SK-N-SH treated with all-trans-retinoic acid at 6 μM for 48 hours (cell line): ENCODE results near the gene HPGD.

Experiments used
- ATAC-seq: fragments of 200-7000 bp; cut with Tn5 transposase; 3 replicates; pipeline ENCODE4 v1.9.1; 2020; ENCODE audit warnings: mild to moderate bottlenecking, moderate library complexity
- ARNTL ChIP-seq: fragments of 450-650 bp; formaldehyde crosslinking; IDR thresholded peaks from 2 replicates; pipeline ENCODE4 v1.5.0; 2020; ENCODE audit warnings: low read depth, mild to moderate bottlenecking, moderate library complexity, borderline replicate concordance
- BACH2 ChIP-seq: fragments of 250-450 bp; sonication (Bioruptor Pico); IDR thresholded peaks from 2 replicates; pipeline ENCODE4 v1.9.0; 2021; ENCODE audit warnings: mild to moderate bottlenecking, borderline replicate concordance
- CSDC2 ChIP-seq: fragments of 250-450 bp; sonication (Bioruptor Pico); IDR thresholded peaks from 2 replicates; pipeline ENCODE4 v1.5.0; 2020; ENCODE audit warnings: mild to moderate bottlenecking, moderate library complexity
- GLIS3 ChIP-seq: fragments of 250-450 bp; sonication (Bioruptor Pico); IDR thresholded peaks from 2 replicates; pipeline ENCODE4 v1.5.0; 2020; ENCODE audit warnings: mild to moderate bottlenecking, moderate library complexity
- OSR1 ChIP-seq: fragments of 250-450 bp; sonication (Bioruptor Pico); IDR thresholded peaks from 2 replicates; pipeline ENCODE4 v1.8.0; 2022; ENCODE audit warnings: moderate library complexity, mild to moderate bottlenecking, inconsistent platforms
- PPARA ChIP-seq: fragments of 250-450 bp; sonication (Bioruptor Pico); IDR thresholded peaks from 2 replicates; pipeline ENCODE4 v1.5.0; 2020; ENCODE audit warnings: mild to moderate bottlenecking, borderline replicate concordance
- RARB ChIP-seq: fragments of 250-450 bp; sonication (Bioruptor Pico); IDR thresholded peaks from 2 replicates; pipeline ENCODE4 v1.8.0; 2021; ENCODE audit warnings: mild to moderate bottlenecking, moderate library complexity
- SNAI2 ChIP-seq: fragments of 250-450 bp; sonication (Bioruptor Pico); IDR thresholded peaks from 2 replicates; pipeline ENCODE4 v1.5.0; 2020; ENCODE audit warnings: mild to moderate bottlenecking, moderate library complexity
- TCF4 ChIP-seq: fragments of 250-450 bp; sonication (Bioruptor Pico); IDR thresholded peaks from 2 replicates; pipeline ENCODE4 v1.8.0; 2021; ENCODE audit warnings: mild to moderate bottlenecking, moderate library complexity, borderline replicate concordance
- TOX ChIP-seq: fragments of 250-450 bp; sonication (Bioruptor Pico); IDR thresholded peaks from 2 replicates; pipeline ENCODE4 v1.8.0; 2021; ENCODE audit warnings: mild to moderate bottlenecking, moderate library complexity, borderline replicate concordance
- ZC3H10 ChIP-seq: fragments of 250-450 bp; sonication (Bioruptor Pico); IDR thresholded peaks from 2 replicates; pipeline ENCODE4 v1.5.1; 2021; ENCODE audit warnings: mild to moderate bottlenecking, moderate library complexity
- ZFP3 ChIP-seq: fragments of 250-450 bp; sonication (Bioruptor Pico); IDR thresholded peaks from 2 replicates; pipeline ENCODE4 v1.5.0; 2020; ENCODE audit warnings: mild to moderate bottlenecking, moderate library complexity
- ZFP30 ChIP-seq: fragments of 450-650 bp; formaldehyde crosslinking; IDR thresholded peaks from 2 replicates; pipeline ENCODE4 v1.5.0; 2022; ENCODE audit warnings: mild to moderate bottlenecking, moderate library complexity
- ZNF565 ChIP-seq: fragments of 450-650 bp; formaldehyde crosslinking; conservative IDR thresholded peaks from 2 replicates; pipeline ENCODE4 v1.5.0; 2020; ENCODE audit warnings: low read depth, mild to moderate bottlenecking, moderate library complexity
- ZNF70 ChIP-seq: fragments of 450-650 bp; formaldehyde crosslinking; IDR thresholded peaks from 2 replicates; pipeline ENCODE4 v1.5.0; 2020; ENCODE audit warnings: mild to moderate bottlenecking, moderate library complexity
- ZNF8 ChIP-seq: fragments of 450-650 bp; formaldehyde crosslinking; IDR thresholded peaks from 2 replicates; pipeline ENCODE4 v1.5.0; 2020; ENCODE audit warnings: mild to moderate bottlenecking, moderate library complexity
- TF ChIP-seq, protein P1 (sequence below): fragments of 250-450 bp; sonication (Bioruptor Pico); IDR thresholded peaks from 2 replicates; pipeline ENCODE4 v1.5.0; 2020; ENCODE audit warnings: mild to moderate bottlenecking, moderate library complexity
- TF ChIP-seq, protein P2 (sequence below): fragments of 250-450 bp; sonication (Bioruptor Pico); IDR thresholded peaks from 2 replicates; pipeline ENCODE4 v1.8.0; 2021; ENCODE audit warnings: low read depth, mild to moderate bottlenecking, moderate library complexity, borderline replicate concordance
- TF ChIP-seq, protein P3 (sequence below): fragments of 250-450 bp; sonication (Bioruptor Pico); IDR thresholded peaks from 2 replicates; pipeline ENCODE4 v1.5.1; 2020; ENCODE audit warnings: low read depth, mild to moderate bottlenecking, moderate library complexity
- TF ChIP-seq, protein P4 (sequence below): fragments of 250-450 bp; sonication (Bioruptor Pico); IDR thresholded peaks from 2 replicates; pipeline ENCODE4 v1.8.0; 2020; ENCODE audit warnings: mild to moderate bottlenecking, moderate library complexity, borderline replicate concordance
- TF ChIP-seq, protein P5 (sequence below): fragments of 250-450 bp; sonication (Bioruptor Pico); IDR thresholded peaks from 2 replicates; pipeline ENCODE4 v1.5.1; 2021; ENCODE audit warnings: mild to moderate bottlenecking, moderate library complexity

HPGD gene

DNA sequence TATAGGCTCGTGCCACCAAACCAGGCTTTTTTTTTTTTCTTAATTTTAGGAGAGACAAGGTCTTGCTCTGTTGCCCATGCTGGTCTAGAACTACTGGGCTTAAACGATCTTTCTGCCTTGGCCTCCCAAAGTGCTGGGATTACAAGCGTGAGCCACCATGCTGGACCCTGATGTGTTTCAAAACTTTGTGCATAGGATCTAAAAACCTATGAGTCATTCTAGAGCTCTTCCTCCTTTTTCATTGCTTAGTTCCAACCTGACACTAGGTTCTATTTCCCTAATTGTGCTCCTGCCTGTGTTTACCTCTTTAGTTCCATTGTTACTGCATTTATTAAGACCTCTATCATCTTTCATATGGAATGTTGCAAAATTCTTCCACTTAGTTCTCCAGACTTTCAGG lies 57.3 kb downstream of the HPGD start:
- ATAC-seq: no peak
- TF ChIP-seq, protein P1, sequence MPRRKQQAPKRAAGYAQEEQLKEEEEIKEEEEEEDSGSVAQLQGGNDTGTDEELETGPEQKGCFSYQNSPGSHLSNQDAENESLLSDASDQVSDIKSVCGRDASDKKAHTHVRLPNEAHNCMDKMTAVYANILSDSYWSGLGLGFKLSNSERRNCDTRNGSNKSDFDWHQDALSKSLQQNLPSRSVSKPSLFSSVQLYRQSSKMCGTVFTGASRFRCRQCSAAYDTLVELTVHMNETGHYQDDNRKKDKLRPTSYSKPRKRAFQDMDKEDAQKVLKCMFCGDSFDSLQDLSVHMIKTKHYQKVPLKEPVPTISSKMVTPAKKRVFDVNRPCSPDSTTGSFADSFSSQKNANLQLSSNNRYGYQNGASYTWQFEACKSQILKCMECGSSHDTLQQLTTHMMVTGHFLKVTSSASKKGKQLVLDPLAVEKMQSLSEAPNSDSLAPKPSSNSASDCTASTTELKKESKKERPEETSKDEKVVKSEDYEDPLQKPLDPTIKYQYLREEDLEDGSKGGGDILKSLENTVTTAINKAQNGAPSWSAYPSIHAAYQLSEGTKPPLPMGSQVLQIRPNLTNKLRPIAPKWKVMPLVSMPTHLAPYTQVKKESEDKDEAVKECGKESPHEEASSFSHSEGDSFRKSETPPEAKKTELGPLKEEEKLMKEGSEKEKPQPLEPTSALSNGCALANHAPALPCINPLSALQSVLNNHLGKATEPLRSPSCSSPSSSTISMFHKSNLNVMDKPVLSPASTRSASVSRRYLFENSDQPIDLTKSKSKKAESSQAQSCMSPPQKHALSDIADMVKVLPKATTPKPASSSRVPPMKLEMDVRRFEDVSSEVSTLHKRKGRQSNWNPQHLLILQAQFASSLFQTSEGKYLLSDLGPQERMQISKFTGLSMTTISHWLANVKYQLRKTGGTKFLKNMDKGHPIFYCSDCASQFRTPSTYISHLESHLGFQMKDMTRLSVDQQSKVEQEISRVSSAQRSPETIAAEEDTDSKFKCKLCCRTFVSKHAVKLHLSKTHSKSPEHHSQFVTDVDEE (CRISPR knock-in tag): no peak
- TF ChIP-seq CSDC2 (CRISPR knock-in tag) (no peak), ARNTL (CRISPR knock-in tag) (no peak), OSR1 (no peak), RARB (CRISPR knock-in tag) (no peak), ZFP30 (no peak), ZC3H10 (CRISPR knock-in tag) (no peak), TOX (no peak), TCF4 (CRISPR knock-in tag) (no peak), GLIS3 (CRISPR knock-in tag) (no peak), ZNF565 (CRISPR knock-in tag) (no peak)
- TF ChIP-seq, protein P2, sequence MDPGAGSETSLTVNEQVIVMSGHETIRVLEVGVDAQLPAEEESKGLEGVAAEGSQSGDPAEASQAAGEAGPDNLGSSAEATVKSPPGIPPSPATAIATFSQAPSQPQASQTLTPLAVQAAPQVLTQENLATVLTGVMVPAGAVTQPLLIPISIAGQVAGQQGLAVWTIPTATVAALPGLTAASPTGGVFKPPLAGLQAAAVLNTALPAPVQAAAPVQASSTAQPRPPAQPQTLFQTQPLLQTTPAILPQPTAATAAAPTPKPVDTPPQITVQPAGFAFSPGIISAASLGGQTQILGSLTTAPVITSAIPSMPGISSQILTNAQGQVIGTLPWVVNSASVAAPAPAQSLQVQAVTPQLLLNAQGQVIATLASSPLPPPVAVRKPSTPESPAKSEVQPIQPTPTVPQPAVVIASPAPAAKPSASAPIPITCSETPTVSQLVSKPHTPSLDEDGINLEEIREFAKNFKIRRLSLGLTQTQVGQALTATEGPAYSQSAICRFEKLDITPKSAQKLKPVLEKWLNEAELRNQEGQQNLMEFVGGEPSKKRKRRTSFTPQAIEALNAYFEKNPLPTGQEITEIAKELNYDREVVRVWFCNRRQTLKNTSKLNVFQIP (CRISPR knock-in tag): no peak
- TF ChIP-seq, protein P3, sequence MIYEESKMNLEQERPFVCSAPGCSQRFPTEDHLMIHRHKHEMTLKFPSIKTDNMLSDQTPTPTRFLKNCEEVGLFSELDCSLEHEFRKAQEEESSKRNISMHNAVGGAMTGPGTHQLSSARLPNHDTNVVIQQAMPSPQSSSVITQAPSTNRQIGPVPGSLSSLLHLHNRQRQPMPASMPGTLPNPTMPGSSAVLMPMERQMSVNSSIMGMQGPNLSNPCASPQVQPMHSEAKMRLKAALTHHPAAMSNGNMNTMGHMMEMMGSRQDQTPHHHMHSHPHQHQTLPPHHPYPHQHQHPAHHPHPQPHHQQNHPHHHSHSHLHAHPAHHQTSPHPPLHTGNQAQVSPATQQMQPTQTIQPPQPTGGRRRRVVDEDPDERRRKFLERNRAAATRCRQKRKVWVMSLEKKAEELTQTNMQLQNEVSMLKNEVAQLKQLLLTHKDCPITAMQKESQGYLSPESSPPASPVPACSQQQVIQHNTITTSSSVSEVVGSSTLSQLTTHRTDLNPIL (CRISPR knock-in tag): no peak

DNA sequence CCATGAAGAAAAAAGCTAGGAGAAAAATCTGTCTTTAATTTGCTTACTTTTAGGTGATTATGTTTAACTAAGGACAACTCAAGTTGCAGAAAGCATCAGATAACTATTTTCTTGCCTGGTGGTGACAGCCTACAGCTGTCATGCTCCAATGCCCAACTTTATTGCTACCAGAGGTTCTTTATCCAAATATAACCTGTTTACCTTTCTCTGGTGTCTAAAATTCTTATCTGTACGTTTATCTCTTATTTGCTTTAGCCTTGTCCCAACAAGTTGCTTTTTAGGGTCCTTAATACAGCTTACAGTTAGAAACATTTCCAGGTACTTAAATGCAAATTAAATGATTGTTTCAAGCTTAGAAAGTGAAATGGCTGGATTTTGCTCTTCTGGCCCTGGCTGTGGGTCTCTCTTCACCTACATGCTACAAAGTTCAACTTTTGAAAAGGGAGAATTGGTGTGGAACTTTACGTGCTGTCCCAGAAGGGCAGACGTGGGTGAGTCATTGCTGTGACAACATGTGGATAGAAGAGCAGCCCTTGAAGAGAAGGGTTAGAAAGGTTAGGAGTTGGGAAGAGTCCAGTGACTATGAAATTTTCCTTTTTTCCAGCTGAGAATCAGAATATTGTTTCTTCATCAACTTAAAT lies 60.7 kb downstream of the HPGD start:
- ATAC-seq: no peak
- TF ChIP-seq OSR1: no peak
- TF ChIP-seq BACH2 (CRISPR knock-in tag): no peak
- no peak for TF ChIP-seq CSDC2 (CRISPR knock-in tag)
- TF ChIP-seq ZNF70 (CRISPR knock-in tag): no peak
- no peak for TF ChIP-seq ZFP3 (CRISPR knock-in tag)
- TF ChIP-seq PPARA (CRISPR knock-in tag): no peak
- TF ChIP-seq, protein P4, sequence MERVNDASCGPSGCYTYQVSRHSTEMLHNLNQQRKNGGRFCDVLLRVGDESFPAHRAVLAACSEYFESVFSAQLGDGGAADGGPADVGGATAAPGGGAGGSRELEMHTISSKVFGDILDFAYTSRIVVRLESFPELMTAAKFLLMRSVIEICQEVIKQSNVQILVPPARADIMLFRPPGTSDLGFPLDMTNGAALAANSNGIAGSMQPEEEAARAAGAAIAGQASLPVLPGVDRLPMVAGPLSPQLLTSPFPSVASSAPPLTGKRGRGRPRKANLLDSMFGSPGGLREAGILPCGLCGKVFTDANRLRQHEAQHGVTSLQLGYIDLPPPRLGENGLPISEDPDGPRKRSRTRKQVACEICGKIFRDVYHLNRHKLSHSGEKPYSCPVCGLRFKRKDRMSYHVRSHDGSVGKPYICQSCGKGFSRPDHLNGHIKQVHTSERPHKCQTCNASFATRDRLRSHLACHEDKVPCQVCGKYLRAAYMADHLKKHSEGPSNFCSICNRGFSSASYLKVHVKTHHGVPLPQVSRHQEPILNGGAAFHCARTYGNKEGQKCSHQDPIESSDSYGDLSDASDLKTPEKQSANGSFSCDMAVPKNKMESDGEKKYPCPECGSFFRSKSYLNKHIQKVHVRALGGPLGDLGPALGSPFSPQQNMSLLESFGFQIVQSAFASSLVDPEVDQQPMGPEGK (CRISPR knock-in tag): no peak
- TF ChIP-seq TOX: no peak
- no peak for TF ChIP-seq ZNF8 (CRISPR knock-in tag)

DNA sequence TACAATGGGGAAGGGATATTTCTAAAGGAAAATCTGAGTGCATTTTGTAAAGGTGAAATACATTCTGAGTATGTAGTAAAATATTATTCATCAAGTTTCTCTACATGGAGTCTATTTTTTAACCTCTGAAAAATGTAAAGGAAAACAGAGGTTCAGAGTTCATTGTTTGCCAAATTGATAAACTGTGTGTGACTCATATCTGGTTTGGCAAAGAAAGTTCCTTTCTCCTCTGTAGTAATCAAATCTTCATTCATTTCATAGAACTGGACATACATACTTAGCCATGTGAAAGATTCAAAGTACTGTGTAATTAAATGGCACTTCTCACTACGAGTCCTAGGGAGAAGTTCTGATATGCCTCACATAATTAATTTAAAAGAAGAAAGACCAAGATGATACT lies 61.6 kb downstream of the HPGD start:
- no peak for ATAC-seq
- TF ChIP-seq PPARA (CRISPR knock-in tag) (no peak), ARNTL (CRISPR knock-in tag) (no peak), TOX (no peak), GLIS3 (CRISPR knock-in tag) (no peak), RARB (CRISPR knock-in tag) (no peak), ZFP30 (no peak), SNAI2 (no peak), ZNF8 (CRISPR knock-in tag) (no peak), ZFP3 (CRISPR knock-in tag) (no peak), TCF4 (CRISPR knock-in tag) (no peak)
- TF ChIP-seq, protein P5, sequence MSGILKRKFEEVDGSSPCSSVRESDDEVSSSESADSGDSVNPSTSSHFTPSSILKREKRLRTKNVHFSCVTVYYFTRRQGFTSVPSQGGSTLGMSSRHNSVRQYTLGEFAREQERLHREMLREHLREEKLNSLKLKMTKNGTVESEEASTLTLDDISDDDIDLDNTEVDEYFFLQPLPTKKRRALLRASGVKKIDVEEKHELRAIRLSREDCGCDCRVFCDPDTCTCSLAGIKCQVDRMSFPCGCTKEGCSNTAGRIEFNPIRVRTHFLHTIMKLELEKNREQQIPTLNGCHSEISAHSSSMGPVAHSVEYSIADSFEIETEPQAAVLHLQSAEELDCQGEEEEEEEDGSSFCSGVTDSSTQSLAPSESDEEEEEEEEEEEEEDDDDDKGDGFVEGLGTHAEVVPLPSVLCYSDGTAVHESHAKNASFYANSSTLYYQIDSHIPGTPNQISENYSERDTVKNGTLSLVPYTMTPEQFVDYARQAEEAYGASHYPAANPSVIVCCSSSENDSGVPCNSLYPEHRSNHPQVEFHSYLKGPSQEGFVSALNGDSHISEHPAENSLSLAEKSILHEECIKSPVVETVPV (CRISPR knock-in tag): no peak
- TF ChIP-seq, protein P1 (CRISPR knock-in tag): no peak
- TF ChIP-seq, all 23 proteins: peak for 0
